Skin epidermis (tissue), 12 donors: ENCODE data around the gene GALNT10.

ENCODE experiments used
- H3K27ac ChIP-seq, 21 experiments: fragments of 200-600 bp; sonication (generic) in 11 of 21; one replicate each; pipeline ENCODE4 v1.5.0; 2020; ENCODE audit warnings: mild to moderate bottlenecking in 3 of 21, inconsistent platforms in 2 of 21, moderate library complexity in 2 of 21
- H3K4me3 ChIP-seq, 7 experiments: fragments of 200-600 bp; sonication (generic) in 2 of 7; one replicate each; pipeline ENCODE4 v1.5.0; 2020; ENCODE audit warnings: inconsistent platforms in 2 of 7, mild to moderate bottlenecking in 2 of 7, moderate library complexity in 1 of 7

GALNT10 gene

GRCh38 chr5:154276973-154277331 lies 86.4 kb downstream of the GALNT10 start:
- peak overlapping the region in 4 of 21 experiments; percentile 33 to 49 (median 38) for H3K27ac ChIP-seq
- H3K4me3 ChIP-seq = no peak overlapping the region

GRCh38 chr5:154277499-154277898 lies 87.0 kb downstream of the GALNT10 start:
- H3K27ac ChIP-seq = peak overlapping the region in 5 of 21 experiments; percentile 11 to 51 (median 34)

GRCh38 chr5:154278186-154278585 lies 87.7 kb downstream of the GALNT10 start:
- Histone ChIP-seq H3K27ac (peak overlapping the region in 1 of 21 experiments; percentile 51), H3K4me3 (no peak overlapping the region)

More at GRCh38 chr5:154277499-154277898, 87.0 kb downstream of the GALNT10 start:
- H3K4me3 ChIP-seq = no peak overlapping the region

- Histone ChIP-seq H3K27ac (no peak overlapping the region), H3K4me3 (no peak overlapping the region)
Measured at GRCh38 chr5:154278908-154279307, 88.4 kb downstream of the GALNT10 start.

- no peak overlapping the region for H3K4me3 ChIP-seq
- no peak overlapping the region for H3K27ac ChIP-seq
Measured at GRCh38 chr5:154284433-154284832, 93.9 kb downstream of the GALNT10 start.

GRCh38 chr5:154285661-154286408 lies 95.3 kb downstream of the GALNT10 start:
- peak overlapping the region in 1 of 21 experiments; percentile 10 for H3K27ac ChIP-seq

GRCh38 chr5:154286557-154286956 lies 96.0 kb downstream of the GALNT10 start:
- Histone ChIP-seq H3K27ac (peak overlapping the region in 3 of 21 experiments; percentile 1 to 51 (median 10)), H3K4me3 (no peak overlapping the region)

More at GRCh38 chr5:154285661-154286408, 95.3 kb downstream of the GALNT10 start:
- no peak overlapping the region for H3K4me3 ChIP-seq

GRCh38 chr5:154287136-154287535 lies 96.6 kb downstream of the GALNT10 start:
- Histone ChIP-seq H3K4me3 (no peak overlapping the region), H3K27ac (peak overlapping the region in 2 of 21 experiments; percentile 1 to 53)

- no peak overlapping the region for H3K4me3 ChIP-seq
- peak overlapping the region in 3 of 21 experiments; percentile 4 to 53 (median 19) for H3K27ac ChIP-seq
Measured at GRCh38 chr5:154288145-154288544, 97.6 kb downstream of the GALNT10 start.

GRCh38 chr5:154291917-154292316 lies 101.4 kb downstream of the GALNT10 start:
- H3K27ac ChIP-seq = no peak overlapping the region
- H3K4me3 ChIP-seq = no peak overlapping the region

- Histone ChIP-seq H3K4me3 (no peak overlapping the region), H3K27ac (no peak overlapping the region)
Measured at GRCh38 chr5:154293219-154293618, 102.7 kb downstream of the GALNT10 start.

GRCh38 chr5:154295551-154295950 lies 105.0 kb downstream of the GALNT10 start:
- Histone ChIP-seq H3K27ac (no peak overlapping the region), H3K4me3 (no peak overlapping the region)

GRCh38 chr5:154296525-154297159 lies 106.1 kb downstream of the GALNT10 start:
- Histone ChIP-seq H3K27ac (no peak overlapping the region), H3K4me3 (no peak overlapping the region)

GRCh38 chr5:154298065-154298464 lies 107.5 kb downstream of the GALNT10 start:
- H3K4me3 ChIP-seq = no peak overlapping the region
- H3K27ac ChIP-seq = no peak overlapping the region

GRCh38 chr5:154300207-154300883 lies 109.8 kb downstream of the GALNT10 start:
- Histone ChIP-seq H3K27ac (no peak overlapping the region), H3K4me3 (no peak overlapping the region)

GRCh38 chr5:154301726-154302125 lies 111.2 kb downstream of the GALNT10 start:
- Histone ChIP-seq H3K4me3 (no peak overlapping the region), H3K27ac (no peak overlapping the region)

- H3K27ac ChIP-seq = no peak overlapping the region
- no peak overlapping the region for H3K4me3 ChIP-seq
Measured at GRCh38 chr5:154302161-154302560, 111.6 kb downstream of the GALNT10 start.

GRCh38 chr5:154303133-154303532 lies 112.6 kb downstream of the GALNT10 start:
- H3K27ac ChIP-seq = no peak overlapping the region

GRCh38 chr5:154308443-154309370 lies 118.2 kb downstream of the GALNT10 start:
- Histone ChIP-seq H3K4me3 (no peak overlapping the region), H3K27ac (no peak overlapping the region)

More at GRCh38 chr5:154303133-154303532, 112.6 kb downstream of the GALNT10 start:
- no peak overlapping the region for H3K4me3 ChIP-seq

GRCh38 chr5:154309371-154309745 lies 118.8 kb downstream of the GALNT10 start:
- H3K4me3 ChIP-seq = no peak overlapping the region
- H3K27ac ChIP-seq = no peak overlapping the region
